Erythroblast (primary cell): ENCODE data around the gene DHTKD1.
"Not testable (repeated sequence)": the region's sequence is repeated elsewhere in the genome, so short reads cannot be mapped to it uniquely, and the experiment has no call there.

Experiments
- DNase-seq, 2 experiments: peaks; one replicate each; lab custom pipeline; 2025; lab: John Stamatoyannopoulos, UW
- GATA1 ChIP-seq: IDR thresholded peaks from 2 replicates; pipeline ENCODE4 v1.6.1; 2011; ENCODE audit warnings: low read depth, mild to moderate bottlenecking, control low read depth, low read length, moderate library complexity
- POLR2A ChIP-seq: IDR thresholded peaks from 2 replicates; pipeline ENCODE4 v1.6.1; 2011; ENCODE audit warnings: mild to moderate bottlenecking, low read length

The DHTKD1 gene

DNA sequence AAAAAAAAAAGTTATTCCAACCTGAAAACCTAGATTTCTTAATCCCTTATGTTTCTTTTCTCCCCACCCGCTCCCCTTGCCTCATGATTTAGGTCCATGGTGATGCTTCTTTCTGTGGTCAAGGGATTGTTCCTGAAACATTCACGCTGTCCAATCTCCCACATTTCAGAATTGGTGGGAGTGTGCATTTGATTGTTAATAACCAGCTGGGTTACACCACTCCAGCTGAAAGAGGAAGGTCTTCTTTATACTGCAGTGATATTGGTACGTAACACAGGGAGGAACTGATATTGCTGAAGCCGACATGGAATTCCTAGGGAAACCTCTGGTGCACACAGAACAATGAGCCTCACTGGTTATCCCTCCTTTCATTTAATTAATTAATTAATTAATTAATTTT lies 22.7 kb downstream of the DHTKD1 start:
- no peak for TF ChIP-seq POLR2A
- no peak for TF ChIP-seq GATA1
- DNase-seq: no peak

DNA sequence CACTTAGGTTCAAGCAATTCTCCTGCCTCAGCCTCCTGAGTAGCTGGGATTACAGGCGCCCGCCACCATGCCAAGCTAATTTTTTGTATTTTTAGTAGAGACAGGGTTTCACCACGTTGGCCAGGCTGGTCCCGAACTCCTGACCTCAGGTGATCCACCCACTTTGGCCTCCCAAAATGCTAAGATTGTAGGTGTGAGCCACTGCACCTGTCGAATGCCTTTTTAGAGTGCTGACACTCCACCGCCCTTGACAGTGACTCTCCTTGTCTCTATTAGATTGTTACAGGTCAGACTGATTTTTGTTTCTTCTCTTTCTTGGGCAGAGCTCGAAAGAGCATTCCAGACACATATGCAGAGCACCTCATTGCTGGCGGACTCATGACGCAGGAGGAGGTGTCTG lies 28.6 kb downstream of the DHTKD1 start:
- not testable (repeated sequence) for DNase-seq

DNA sequence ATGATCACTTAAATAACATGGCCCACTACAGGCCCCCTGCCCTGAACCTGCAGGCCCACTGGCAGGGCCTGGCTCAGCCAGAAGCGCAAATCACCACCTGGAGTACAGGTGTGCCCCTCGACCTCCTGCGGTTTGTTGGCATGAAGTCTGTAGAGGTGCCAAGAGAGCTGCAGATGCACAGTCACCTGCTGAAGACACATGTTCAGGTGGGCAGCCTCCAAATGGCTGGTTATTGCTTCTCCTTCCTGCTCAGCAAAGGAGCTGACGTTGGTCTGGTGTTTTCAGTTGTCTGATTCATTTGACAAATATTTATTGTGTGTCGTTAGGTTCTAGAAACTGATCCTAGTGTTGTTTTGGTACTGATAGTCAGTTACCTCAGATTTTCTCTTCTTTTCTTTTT lies 29.0 kb downstream of the DHTKD1 start:
- DNase-seq: no peak
- TF ChIP-seq POLR2A (no peak), GATA1 (no peak)

DNA sequence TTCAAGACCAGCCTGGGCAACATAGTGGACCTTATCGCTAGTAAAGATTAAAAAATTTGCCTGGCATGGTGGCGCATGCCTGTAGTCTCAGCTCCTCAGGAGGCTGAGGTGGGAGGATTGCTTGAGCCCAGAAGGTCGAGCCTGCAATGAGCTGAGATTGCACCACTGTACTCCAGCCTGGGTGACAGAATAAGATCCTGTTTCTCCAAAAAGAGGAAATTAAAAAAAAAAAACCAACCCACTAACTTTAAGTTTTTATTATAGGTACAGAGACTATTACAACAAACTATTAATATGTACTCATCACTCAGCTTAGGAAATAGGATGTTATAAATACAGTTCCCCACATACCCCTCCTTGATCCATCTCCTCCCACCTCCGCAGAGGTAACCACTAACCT lies 30.2 kb downstream of the DHTKD1 start:
- TF ChIP-seq POLR2A: no peak
- TF ChIP-seq GATA1: no peak
- DNase-seq: no peak

DNA sequence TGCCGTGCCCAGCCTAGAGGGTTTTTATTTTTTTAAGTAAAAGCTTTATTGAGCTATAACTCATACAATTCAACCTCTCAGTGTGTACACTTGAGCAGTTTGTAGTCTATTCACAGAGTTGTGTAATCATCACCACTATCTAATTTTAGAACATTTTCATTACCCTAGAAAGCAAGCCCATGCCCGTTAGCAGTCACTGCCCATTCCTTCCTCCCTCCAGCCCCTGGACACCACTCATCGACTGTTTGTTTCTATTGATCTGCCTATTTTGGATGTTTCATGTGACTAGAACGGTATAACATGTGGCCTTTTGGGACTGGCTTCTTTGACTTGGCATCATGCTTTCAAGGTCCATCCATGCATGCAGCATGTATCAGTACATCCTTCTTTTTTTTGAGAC lies 35.0 kb downstream of the DHTKD1 start:
- TF ChIP-seq GATA1 (no peak), POLR2A (no peak)
- no peak for DNase-seq

DNA sequence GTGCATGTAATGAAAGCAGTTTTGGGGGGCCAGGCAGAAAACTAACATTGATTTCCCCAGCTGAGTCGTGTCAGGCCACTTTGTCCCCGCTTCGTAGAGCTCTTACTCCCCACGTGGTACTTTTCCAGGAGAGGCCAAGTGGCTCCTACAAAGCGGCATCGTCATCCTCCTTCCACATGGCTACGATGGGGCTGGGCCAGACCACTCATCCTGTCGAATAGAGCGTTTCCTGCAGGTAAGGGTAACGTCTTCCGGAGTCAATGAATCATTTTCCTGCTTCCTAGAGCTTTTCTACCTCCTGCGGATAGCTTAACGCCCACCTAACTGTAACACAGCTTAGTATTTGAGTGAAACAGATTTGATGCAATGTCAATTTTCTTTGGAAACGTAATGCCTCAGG lies 39.0 kb downstream of the DHTKD1 start:
- DNase-seq: no peak
- TF ChIP-seq POLR2A (no peak), GATA1 (no peak)

DNA sequence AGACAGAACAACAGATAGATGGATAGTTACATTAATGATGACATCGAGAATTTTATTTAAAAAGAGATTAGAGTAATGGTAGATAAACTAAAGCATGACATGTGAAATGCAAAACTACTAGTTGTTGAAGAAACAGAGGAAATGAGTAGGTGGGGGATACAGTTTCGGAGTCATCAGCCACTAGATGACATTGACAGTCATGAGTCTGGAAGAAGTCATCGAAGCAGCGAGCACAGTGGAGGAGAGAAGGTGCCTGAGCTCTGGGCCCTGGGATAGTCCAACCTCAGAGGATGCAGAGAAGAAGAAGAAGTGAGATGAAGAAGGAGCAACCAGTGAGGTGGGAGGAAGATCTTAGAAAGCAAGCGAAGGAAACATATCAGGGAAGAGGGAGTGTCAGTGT lies 40.5 kb downstream of the DHTKD1 start:
- no peak for DNase-seq
- TF ChIP-seq GATA1: no peak
- no peak for TF ChIP-seq POLR2A

DNA sequence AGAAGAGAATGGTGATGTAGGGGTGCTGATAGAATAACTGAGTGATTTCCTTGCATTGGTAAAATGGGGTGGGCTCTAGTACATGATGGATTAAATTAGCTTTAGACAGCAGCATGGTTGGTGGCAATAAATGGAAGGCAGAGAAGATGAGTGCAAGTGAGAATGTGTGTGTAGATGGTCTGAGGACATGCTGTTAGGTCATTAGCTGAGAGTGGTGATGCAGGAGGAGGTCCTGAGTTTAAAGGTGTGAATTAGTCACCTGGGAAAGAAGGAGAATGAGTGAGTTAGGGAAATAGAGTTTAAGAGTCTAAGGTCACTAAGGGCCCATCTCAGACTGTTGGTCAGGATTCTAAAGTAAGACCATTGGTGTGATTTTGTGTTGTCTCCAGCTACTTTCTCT lies 42.8 kb downstream of the DHTKD1 start:
- no peak for TF ChIP-seq POLR2A
- no peak for TF ChIP-seq GATA1
- no peak for DNase-seq

DNA sequence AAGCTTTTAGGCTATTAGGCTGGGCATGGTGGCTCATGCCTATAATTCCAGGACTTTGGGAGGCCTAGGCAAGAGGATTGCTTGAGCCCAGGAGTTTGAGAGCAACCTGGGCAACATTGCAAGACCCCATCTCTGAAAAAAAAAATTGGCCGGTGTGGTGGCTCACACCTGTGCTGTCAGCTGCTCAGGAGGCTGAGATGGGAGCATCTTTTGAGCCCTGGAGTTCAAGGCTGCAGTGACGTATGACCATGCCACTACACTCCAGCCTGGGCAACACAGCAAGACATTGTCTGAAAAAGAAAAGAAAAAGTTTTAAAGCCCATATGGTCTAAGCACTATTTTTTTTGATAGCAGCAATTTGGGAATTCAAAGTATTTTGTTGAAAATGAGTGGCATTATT lies 44.9 kb downstream of the DHTKD1 start:
- TF ChIP-seq POLR2A (no peak), GATA1 (no peak)

DNA sequence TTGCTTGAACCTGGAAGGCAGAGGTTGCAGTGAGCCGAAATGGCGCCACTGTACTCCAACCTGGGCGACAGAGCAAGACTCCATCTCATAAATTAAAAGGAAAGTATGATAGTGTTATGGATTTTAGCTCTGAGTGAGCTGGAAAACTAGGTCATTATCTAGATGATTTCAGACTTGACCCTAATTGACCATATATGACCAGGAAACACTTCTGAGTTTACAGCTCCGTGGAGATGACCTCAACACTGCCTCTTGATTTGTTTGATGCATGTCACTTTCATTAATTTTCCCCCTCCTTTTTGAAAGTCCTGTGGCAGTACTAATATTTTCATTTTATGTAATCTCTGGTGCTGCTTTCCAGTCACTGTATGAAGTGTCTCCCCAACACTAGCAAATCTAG lies 52.9 kb downstream of the DHTKD1 start:
- TF ChIP-seq GATA1 (no peak), POLR2A (no peak)
- DNase-seq: no peak

More for the DNA sequence above, 44.9 kb downstream of the DHTKD1 start:
- DNase-seq: no peak

DNA sequence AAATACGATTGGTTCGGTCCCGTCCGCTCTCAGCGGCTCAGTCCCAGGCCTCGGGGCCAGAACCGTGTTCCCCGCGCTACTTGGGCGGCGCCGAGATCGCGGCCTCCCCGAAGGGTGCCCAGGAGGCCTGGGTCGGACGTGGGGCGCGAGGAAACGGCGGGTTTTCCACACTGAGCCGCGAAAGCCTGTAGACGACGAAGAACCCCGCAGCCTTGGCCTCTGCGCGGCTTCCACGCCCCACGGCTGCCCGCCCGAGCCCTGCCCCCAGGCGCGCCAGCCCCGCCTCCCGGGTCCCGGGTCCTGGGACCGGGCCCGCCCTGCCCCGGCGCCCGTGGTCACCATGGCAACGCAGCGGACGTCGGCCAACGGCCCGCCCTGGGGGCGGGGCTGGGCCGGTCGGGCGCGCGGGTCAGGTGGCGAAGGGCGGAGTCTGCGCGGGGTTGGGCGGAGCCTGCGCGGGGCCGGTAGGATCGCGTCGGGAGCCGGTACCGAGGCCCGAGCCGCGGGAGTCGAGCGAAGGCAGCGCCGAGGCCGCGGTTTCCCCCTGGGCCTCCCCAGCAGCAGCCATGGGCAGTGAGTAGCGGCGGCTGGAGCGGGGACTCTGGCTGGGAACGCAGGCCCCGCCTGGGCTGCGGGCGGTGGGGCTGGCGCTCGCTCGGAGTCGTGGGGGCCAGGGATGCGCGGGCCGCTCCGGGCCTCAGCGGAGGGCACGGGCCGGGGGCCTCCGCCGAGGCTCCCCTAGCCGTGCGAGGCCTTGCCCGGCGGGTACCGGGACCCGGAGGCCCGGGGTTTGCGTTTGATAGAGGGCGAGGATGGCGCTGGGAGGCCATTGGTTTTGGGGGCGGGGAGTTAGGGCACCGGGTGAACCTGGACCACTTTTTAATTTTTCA lies 60.7 kb downstream of the DHTKD1 start, which contains the start of gene SEC61A2:
Gene SEC61A2 (plus strand): TSS at position 456 of the 890 bp plus-strand sequence. CDS start 111 bp downstream, at position 567.
- DNase-seq: peak; percentile 94 to 99
- TF ChIP-seq GATA1: no peak
- TF ChIP-seq POLR2A: peak; percentile 65

DNA sequence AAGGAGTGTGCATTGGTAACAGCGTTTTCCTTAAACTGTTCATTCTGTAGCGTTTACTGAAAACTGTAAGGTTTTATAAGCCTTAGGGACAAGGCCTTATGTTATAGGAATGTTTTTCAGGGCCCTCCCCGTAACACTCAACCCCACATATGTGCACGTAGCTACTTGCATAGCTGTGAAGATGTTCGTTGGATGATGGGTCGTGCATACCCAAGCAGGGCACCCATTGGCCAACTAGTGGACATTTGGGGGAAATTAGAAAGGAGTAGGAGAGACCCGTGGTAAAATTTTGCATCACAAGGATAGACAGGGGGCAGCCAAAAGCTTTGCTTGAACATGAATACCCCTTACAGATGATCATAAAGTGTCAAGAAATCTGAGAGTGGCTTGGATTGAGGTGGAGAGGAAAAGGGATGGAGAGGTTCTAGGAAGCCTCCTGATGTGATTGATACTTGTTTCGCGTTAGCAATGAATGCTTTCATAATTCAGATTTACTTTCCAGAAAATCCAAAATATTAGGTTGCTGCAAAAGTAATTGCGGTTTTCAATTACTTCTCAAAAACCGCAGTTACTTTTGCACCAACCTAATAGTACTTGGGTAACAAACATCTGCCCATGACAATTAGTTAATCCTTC lies 61.6 kb downstream of the DHTKD1 start:
- TF ChIP-seq POLR2A: no peak
- DNase-seq: peak; percentile 77 to 78

DNA sequence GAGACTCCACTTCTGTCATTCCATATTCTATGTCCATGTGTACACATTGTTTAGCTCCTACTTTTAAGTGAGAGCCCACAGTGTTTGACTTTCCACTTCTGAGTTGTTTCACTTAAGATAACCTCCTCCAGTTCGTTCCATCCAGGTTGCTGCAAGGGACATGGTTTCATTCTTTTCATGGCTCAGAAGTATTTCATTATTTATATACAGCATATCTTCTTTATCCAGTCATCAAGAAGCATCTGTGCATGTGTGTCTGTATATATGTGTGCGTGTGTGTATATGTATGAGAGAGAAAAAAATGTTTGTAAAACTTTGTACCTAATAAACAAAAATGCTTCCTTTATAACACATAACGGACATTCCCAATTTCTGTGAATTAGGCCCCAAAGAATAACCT lies 66.9 kb downstream of the DHTKD1 start:
- no peak for DNase-seq
- TF ChIP-seq POLR2A (no peak), GATA1 (no peak)

DNA sequence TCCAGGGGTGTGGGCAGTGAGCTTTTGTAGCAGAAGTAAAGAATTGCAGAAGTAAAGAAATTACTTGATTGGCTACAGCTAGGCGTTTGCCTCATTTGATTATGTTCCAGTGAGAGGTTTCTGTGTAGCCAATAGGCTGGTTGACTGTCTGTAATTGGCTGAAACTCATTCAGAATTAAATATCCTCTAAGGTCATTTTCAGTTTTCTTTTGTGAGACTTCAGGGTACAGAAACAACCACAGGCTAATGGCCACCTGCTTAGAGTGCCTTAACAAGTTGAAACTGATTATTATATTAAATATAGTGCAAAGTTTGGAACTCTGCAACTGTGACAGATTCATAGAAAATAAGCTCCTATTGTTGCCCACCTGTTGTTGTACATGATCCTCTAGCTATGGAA lies 71.3 kb downstream of the DHTKD1 start:
- no peak for TF ChIP-seq POLR2A
- TF ChIP-seq GATA1: no peak
- DNase-seq: no peak

DNA sequence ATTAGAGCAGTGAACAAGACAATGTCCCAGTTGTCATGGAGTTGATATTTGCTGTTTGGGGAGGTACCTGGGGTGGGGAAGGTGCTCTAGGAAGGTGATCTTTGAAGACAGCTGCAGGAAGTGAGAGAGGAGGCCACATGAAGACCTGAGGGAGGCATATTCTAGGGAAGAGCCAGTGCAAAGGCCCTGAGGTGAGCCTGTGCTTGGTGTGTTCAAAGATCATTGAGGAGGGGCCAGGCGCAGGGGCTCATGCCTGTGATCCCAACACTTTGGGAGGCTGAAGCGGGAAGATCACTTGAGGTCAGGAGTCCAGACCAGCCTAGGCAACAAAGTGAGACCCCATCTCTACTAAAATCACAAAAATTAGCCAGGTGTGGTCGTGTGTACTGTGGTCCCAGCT lies 75.8 kb downstream of the DHTKD1 start:
- TF ChIP-seq POLR2A (no peak), GATA1 (no peak)
- DNase-seq: no peak
